Sigmoid colon (tissue), 4 donors: ENCODE data around the gene LRRTM4.

ENCODE experiments used
- CTCF ChIP-seq, 4 experiments: fragments of 450-650 bp in 3 of 4; fragments of 200-600 bp in 1 of 4; IDR thresholded peaks; one replicate each; pipeline ENCODE4 v1.5.1; 2016 to 2019; ENCODE audit warnings: antibody characterized with exemption in 4 of 4, mild to moderate bottlenecking in 3 of 4, moderate library complexity in 2 of 4
- EP300 ChIP-seq, 4 donors: sonication (generic); formaldehyde crosslinking; IDR thresholded peaks; one replicate each; pipeline ENCODE4 v1.6.1; 2017; ENCODE audit warnings: antibody characterized with exemption in 4 of 4
- POLR2A ChIP-seq, 2 donors: fragments of 450-650 bp; IDR thresholded peaks; one replicate each; pipeline ENCODE4 v1.6.1; 2016; ENCODE audit warnings: antibody characterized with exemption in 2 of 2, mild to moderate bottlenecking in 2 of 2, moderate library complexity in 2 of 2
- POLR2AphosphoS5 ChIP-seq, 4 donors: sonication (generic); formaldehyde crosslinking; IDR thresholded peaks; one replicate each; pipeline ENCODE4 v1.6.1; 2017; ENCODE audit warnings: antibody characterized with exemption in 4 of 4

DNA sequence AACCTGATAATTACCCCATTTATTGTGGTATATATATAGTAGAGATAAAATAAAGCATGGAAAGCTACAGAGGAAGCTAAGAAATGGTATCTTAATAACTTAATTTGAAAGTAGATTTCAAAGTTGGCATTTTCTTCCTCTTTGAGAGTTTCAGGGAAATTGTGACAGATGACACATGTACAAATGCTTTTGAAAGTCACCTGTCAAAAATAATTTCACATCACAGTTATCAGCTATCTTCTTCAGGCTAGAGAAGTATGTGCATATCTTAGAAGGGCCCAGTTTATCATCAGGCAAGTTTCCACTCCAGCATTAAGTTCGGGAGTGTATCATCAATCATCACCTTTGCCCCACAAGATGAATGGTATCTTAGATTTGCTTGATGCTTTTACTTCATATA, 457.9 kb downstream of the LRRTM4 start:
- TF ChIP-seq CTCF (IDR thresholded peaks at IDR 0.05) (no peak), EP300 (IDR thresholded peaks at IDR 0.05) (no peak), POLR2AphosphoS5 (IDR thresholded peaks at IDR 0.05) (no peak), POLR2A (IDR thresholded peaks at IDR 0.05) (no peak)
